ENCODE results near the gene SLC12A5.
A peak's percentile ranks its signal among the peaks of the same experiment; 100 is the strongest.

Gene SLC12A5

GRCh38 chr20:46030284-46031013 is 1.4 kb downstream of the SLC12A5 start:
- DNase-seq = no peak

- no peak for DNase-seq
These were observed 2.1 kb downstream of the SLC12A5 start for GRCh38 chr20:46031014-46031569.

GRCh38 chr20:46031701-46032254 is 2.8 kb downstream of the SLC12A5 start:
- no peak for DNase-seq

GRCh38 chr20:46034039-46034438 is 5.0 kb downstream of the SLC12A5 start:
- no peak for DNase-seq

GRCh38 chr20:46035253-46035652 is 6.2 kb downstream of the SLC12A5 start:
- DNase-seq = no peak

GRCh38 chr20:46035713-46036112 is 6.7 kb downstream of the SLC12A5 start:
- DNase-seq = no peak

- no peak for DNase-seq
These were observed 7.4 kb downstream of the SLC12A5 start for GRCh38 chr20:46036370-46036769.

- DNase-seq = no peak
These were observed 8.0 kb downstream of the SLC12A5 start for GRCh38 chr20:46037036-46037435.

- peak; percentile 34 for DNase-seq
These were observed 12.0 kb downstream of the SLC12A5 start for GRCh38 chr20:46040902-46041535.

- DNase-seq = no peak
These were observed 14.5 kb downstream of the SLC12A5 start for GRCh38 chr20:46043556-46043955.

- no peak for DNase-seq
These were observed 15.9 kb downstream of the SLC12A5 start for GRCh38 chr20:46044896-46045295.

- DNase-seq = no peak
These were observed 17.7 kb downstream of the SLC12A5 start for GRCh38 chr20:46046588-46047310.

- no peak for DNase-seq
These were observed 18.8 kb downstream of the SLC12A5 start for GRCh38 chr20:46047821-46048220.

GRCh38 chr20:46049190-46049589 is 20.2 kb downstream of the SLC12A5 start:
- no peak for DNase-seq

GRCh38 chr20:46049815-46050214 is 20.8 kb downstream of the SLC12A5 start:
- DNase-seq = no peak

- no peak for DNase-seq
These were observed 21.4 kb downstream of the SLC12A5 start for GRCh38 chr20:46050444-46050843.

GRCh38 chr20:46050885-46051284 is 21.9 kb downstream of the SLC12A5 start:
- DNase-seq = no peak

GRCh38 chr20:46051556-46052308 is 22.7 kb downstream of the SLC12A5 start:
- no peak for DNase-seq

- no peak for DNase-seq
These were observed 24.4 kb downstream of the SLC12A5 start for GRCh38 chr20:46053416-46053815.

GRCh38 chr20:46054606-46055005 is 25.6 kb downstream of the SLC12A5 start:
- no peak for DNase-seq

- no peak for DNase-seq
These were observed 26.3 kb downstream of the SLC12A5 start for GRCh38 chr20:46055269-46055668.

GRCh38 chr20:46056027-46056833 is 27.2 kb downstream of the SLC12A5 start:
- DNase-seq = no peak

Data from activated CD8-positive, alpha-beta memory T cell treated with anti-CD3 and anti-CD28 coated beads, Interleukin-2, amount 50 U/mL, for 4 hours (primary cell).